HEK293T (cell line): ENCODE data around the gene TMX2.

ENCODE experiments used
- ARNT ChIP-seq: fragments of 450-650 bp; IDR thresholded peaks from 2 replicates; pipeline ENCODE4 v1.6.1; 2017; ENCODE audit warnings: mild to moderate bottlenecking
- BHLHE40 ChIP-seq: fragments of 450-650 bp; IDR thresholded peaks from 2 replicates; pipeline ENCODE4 v1.6.1; 2016; ENCODE audit warnings: mild to moderate bottlenecking, moderate library complexity, borderline replicate concordance
- CTBP1 ChIP-seq: fragments of 450-650 bp; IDR thresholded peaks from 2 replicates; pipeline ENCODE4 v1.6.1; 2016; ENCODE audit warnings: borderline replicate concordance
- ELF4 ChIP-seq: fragments of 450-650 bp; IDR thresholded peaks from 2 replicates; pipeline ENCODE4 v1.6.1; 2017; ENCODE audit warnings: antibody characterized with exemption
- FOXA1 ChIP-seq: fragments of 450-650 bp; IDR thresholded peaks from 2 replicates; pipeline ENCODE4 v1.6.1; 2016; ENCODE audit warnings: mild to moderate bottlenecking
- FOXK2 ChIP-seq: fragments of 450-650 bp; IDR thresholded peaks from 2 replicates; pipeline ENCODE4 v1.6.1; 2016; ENCODE audit warnings: mild to moderate bottlenecking
- FOXM1 ChIP-seq: fragments of 450-650 bp; IDR thresholded peaks from 2 replicates; pipeline ENCODE4 v1.6.1; 2017; ENCODE audit warnings: mild to moderate bottlenecking, borderline replicate concordance
- L3MBTL2 ChIP-seq: fragments of 450-650 bp; conservative IDR thresholded peaks from 2 replicates; pipeline ENCODE4 v1.6.1; 2016; ENCODE audit warnings: mild to moderate bottlenecking
- NFRKB ChIP-seq: fragments of 450-650 bp; IDR thresholded peaks from 2 replicates; pipeline ENCODE4 v1.6.1; 2016; ENCODE audit warnings: mild to moderate bottlenecking, moderate library complexity
- PKNOX1 ChIP-seq: fragments of 450-650 bp; IDR thresholded peaks from 2 replicates; pipeline ENCODE4 v1.6.1; 2016
- SP1 ChIP-seq: fragments of 450-650 bp; IDR thresholded peaks from 2 replicates; pipeline ENCODE4 v1.6.1; 2017
- SUZ12 ChIP-seq: fragments of 450-650 bp; IDR thresholded peaks from 2 replicates; pipeline ENCODE4 v1.6.1; 2016; ENCODE audit warnings: mild to moderate bottlenecking

DNA sequence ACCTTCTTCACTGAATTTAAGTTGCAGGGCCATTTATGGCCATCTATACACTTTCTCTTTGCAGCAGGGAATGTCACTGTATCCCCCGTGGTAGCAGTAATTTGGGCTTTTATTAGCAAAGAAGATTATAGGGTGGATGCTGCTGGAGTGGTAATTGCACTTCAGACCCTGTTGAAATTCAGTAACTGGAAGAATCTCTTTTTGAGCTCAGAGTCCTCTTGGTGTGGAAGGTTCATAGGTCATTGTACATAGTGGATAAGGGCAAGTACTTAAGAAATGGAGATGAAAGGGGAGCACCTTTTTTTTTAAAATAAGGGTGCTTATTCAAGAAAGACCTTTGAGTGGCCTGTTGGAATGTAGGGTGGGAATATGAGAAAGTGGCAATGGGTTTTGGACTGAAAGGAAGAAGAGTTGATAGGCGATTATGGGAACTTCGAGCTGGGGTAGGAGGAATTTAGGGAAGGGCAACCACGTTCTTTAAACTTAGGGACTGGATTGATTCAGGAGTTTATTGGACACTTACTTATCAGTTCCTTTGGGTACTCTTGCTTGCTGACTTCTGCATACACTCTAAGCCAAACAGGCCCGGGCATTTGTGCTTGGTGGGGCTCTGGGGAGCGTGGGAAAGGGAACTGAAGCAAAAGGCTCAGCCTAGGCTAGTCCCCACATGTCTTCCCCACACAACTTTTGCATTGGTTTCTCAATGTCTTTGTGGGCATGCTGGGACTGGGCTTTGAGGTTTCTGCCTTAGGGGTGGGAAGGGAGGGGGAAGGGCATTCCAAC is 75.7 kb downstream of the TMX2 start:
- TF ChIP-seq SP1 (no peak), FOXA1 (no peak), SUZ12 (no peak), FOXK2 (no peak), ELF4 (no peak), BHLHE40 (no peak), CTBP1 (no peak), PKNOX1 (no peak), L3MBTL2 (no peak), NFRKB (no peak), ARNT (no peak), FOXM1 (no peak)
